BJ (cell line): ENCODE measurements around the gene UBE2D2. TPM values are rescaled to one million over a fixed set of nuclear protein-coding genes. Genes with fewer than 3 reads are reported as not detected.
"Not testable (repeated sequence)": the region's sequence is repeated elsewhere in the genome, so short reads cannot be mapped to it uniquely, and the experiment has no call there.

ENCODE experiments used
- CTCF ChIA-PET: fragments of 350-600 bp; formaldehyde crosslinking; extraction: SDS; loops from one replicate; lab custom pipeline; 2021; ENCODE audit warnings: antibody characterized with exemption, inconsistent platforms; lab: Yijun Ruan, JAX
- POLR2A ChIA-PET: fragments of 300-600 bp; sonication (Branson Sonifier 250); formaldehyde crosslinking; extraction: SDS; loops from one replicate; lab custom pipeline; 2021; ENCODE audit warnings: antibody characterized with exemption; lab: Charles Lee
- DNase-seq: peaks from one replicate; pipeline ENCODE4 v3.0.0-alpha.2; 2011; ENCODE audit warnings: low read depth
- H3K27me3 ChIP-seq: 2 replicates; pipeline ENCODE4 v1.6.0; 2011; ENCODE audit warnings: low read length; ENCODE audit not compliant: control insufficient read depth, insufficient read depth
- H3K36me3 ChIP-seq: 2 replicates; pipeline ENCODE4 v1.5.1; 2011; ENCODE audit warnings: low read length; ENCODE audit not compliant: control insufficient read depth, insufficient read depth
- H3K4me3 ChIP-seq: 2 replicates; pipeline ENCODE4 v1.5.1; 2011; ENCODE audit warnings: low read depth, mild to moderate bottlenecking, control low read depth, low read length
- CTCF ChIP-seq: IDR thresholded peaks from 2 replicates; pipeline ENCODE4 v1.5.1; 2011; ENCODE audit warnings: low read depth, mild to moderate bottlenecking, control low read depth, inconsistent platforms, low read length, moderate library complexity; ENCODE audit not compliant: insufficient read depth
- polyA plus RNA-seq: library from polyadenylated mRNA; depleted of rRNA; stranded (reverse); fragments of >200 nt; gene quantifications from 2 replicates; pipeline ENCODE4 v1.2.3, GENCODE V29; 2011

Gene UBE2D2
- polyA plus RNA-seq, 1 experiment = 18.2 TPM

- ChIA-PET POLR2A (no interaction called here), CTCF (interaction anchor here (3.6 kb wide), 1 partner anchor 12 kb away, joined by 15 read pairs; no protein-coding TSS in a partner anchor)
- TF ChIP-seq CTCF = no peak
- no peaks in the 10 kb centered on the region for H3K27me3 ChIP-seq
- H3K4me3 ChIP-seq = no peak overlapping the region
- H3K36me3 ChIP-seq = no peaks in the 10 kb centered on the region
- DNase-seq = no peak
These were observed 36.1 kb upstream of the UBE2D2 start for GRCh38 chr5:139524940-139525585.

GRCh38 chr5:139525586-139526308 is 35.4 kb upstream of the UBE2D2 start:
- H3K4me3 ChIP-seq, POLR2A ChIA-PET, H3K36me3 ChIP-seq, H3K27me3 ChIP-seq, DNase-seq: not testable (repeated sequence)
- CTCF ChIA-PET = interaction anchor here (3.6 kb wide), 1 partner anchor 12 kb away, joined by 15 read pairs; no protein-coding TSS in a partner anchor

GRCh38 chr5:139526309-139527089 is 34.6 kb upstream of the UBE2D2 start:
- CTCF ChIA-PET, H3K27me3 ChIP-seq, POLR2A ChIA-PET, DNase-seq, H3K36me3 ChIP-seq, H3K4me3 ChIP-seq: not testable (repeated sequence)

GRCh38 chr5:139527090-139527470 is 34.1 kb upstream of the UBE2D2 start:
- H3K36me3 ChIP-seq, DNase-seq, H3K27me3 ChIP-seq, H3K4me3 ChIP-seq, POLR2A ChIA-PET, CTCF ChIA-PET: not testable (repeated sequence)

- H3K36me3 ChIP-seq, DNase-seq, POLR2A ChIA-PET, H3K27me3 ChIP-seq, H3K4me3 ChIP-seq: not testable (repeated sequence)
- CTCF ChIA-PET = interaction anchor here (1.3 to 1.4 kb wide), 2 partner anchors 11 to 238 kb away, joined by 4 read pairs; no protein-coding TSS in a partner anchor
These were observed 33.2 kb upstream of the UBE2D2 start for GRCh38 chr5:139527896-139528467.

GRCh38 chr5:139528695-139529094 is 32.4 kb upstream of the UBE2D2 start:
- DNase-seq, H3K36me3 ChIP-seq, H3K27me3 ChIP-seq, H3K4me3 ChIP-seq, POLR2A ChIA-PET: not testable (repeated sequence)
- CTCF ChIA-PET = interaction anchor here (1.1 to 1.4 kb wide), 3 partner anchors 9 to 237 kb away, joined by 4 to 5 read pairs (median 4); no protein-coding TSS in a partner anchor

- H3K27me3 ChIP-seq, H3K4me3 ChIP-seq, POLR2A ChIA-PET, H3K36me3 ChIP-seq, DNase-seq: not testable (repeated sequence)
- CTCF ChIA-PET = interaction anchor here (0.6 to 1.4 kb wide), 2 partner anchors 13 to 16 kb away, joined by 3 read pairs; no protein-coding TSS in a partner anchor
These were observed 31.1 kb upstream of the UBE2D2 start for GRCh38 chr5:139530079-139530478.
